KBM-7 (cell line): Measurements from ENCODE around the gene EFTUD2.
A peak's percentile ranks its signal among the peaks of the same experiment; 100 is the strongest.

Experiments
- DNase-seq: peaks from one replicate; pipeline ENCODE4 v3.0.0-alpha.2; 2015
- in situ Hi-C: fragments of 300-500 bp; cut with MboI; formaldehyde crosslinking; loops from 2 replicates; pipeline ENCODE4 v1.14.3; 2020; ENCODE audit warnings: low sequenced_read_pairs, low pct_unique_long_range_greater_than_20kb, mixed read lengths

Gene EFTUD2

DNA sequence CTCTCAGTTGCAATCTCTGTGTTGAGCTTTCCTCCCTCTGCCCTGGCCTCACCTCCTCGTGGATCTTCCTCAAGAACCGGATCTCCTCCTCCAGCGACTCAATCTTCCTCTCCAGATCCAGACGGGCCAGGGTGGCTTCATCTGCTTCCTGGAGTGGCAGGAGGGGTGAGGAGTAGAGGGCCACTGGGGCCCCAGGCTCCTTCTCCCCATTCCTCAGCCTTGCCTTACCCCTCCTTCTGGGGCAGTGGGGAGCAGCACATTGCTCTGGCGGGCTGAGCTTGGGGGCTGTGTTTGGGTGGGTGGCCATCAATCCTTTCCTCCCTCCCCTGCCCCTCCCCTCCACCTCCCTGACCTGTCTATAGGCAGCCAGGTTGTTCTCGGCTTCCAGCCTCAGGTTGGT lies 14.4 kb upstream of the EFTUD2 start:
- in situ Hi-C loops, result loop anchor here (25.0 kb wide), 2 partner anchors 99 to 199 kb away; no protein-coding TSS in a partner anchor
- DNase-seq, result no peak

DNA sequence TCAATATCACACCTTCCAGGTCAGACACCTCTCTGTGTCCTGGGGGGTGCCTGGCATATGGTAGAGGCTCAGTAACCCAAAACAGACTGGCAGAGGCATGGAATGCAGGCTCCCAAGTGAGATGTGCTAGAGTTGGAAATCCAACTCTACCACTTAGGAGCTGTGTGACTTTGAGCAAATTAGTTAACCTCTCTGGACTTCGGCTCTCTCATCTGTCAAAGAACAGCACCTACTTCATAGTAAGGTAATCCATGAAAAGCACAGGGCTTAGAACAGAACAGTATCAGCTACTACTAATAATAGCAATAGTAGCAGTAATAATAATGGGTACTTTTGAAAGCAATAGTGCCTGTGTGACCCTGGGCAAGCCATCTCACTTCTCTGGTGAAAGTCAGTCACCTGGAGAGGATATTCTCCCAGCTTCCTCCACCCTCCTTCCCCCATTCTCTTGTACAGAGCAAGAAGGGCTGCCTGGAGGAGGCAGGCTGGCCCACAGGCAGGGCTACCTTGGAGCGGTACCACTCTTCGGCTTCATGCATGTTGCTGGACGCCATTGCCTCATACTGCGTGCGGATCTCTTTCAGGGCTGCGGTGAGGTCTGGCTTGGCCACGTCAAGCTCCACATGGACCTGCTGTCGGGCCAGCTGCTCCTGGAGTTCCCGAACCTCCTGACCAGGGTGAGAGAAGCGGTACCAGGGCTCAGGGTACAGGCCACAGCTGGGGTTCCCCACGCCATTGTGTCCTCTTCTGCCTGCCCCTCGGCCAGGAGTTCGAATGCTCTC lies 13.7 kb upstream of the EFTUD2 start:
- in situ Hi-C loops, result loop anchor here (25.0 kb wide), 2 partner anchors 99 to 199 kb away; no protein-coding TSS in a partner anchor
- DNase-seq, result no peak

GRCh38 chr17:44911133-44912001 lies 12.1 kb upstream of the EFTUD2 start:
- in situ Hi-C loops, result loop anchor here (25.0 kb wide), 2 partner anchors 101 to 201 kb away; no protein-coding TSS in a partner anchor

GRCh38 chr17:44910231-44911106 lies 11.2 kb upstream of the EFTUD2 start:
- no peak for DNase-seq
- in situ Hi-C loops, result loop anchor here (25.0 kb wide), 2 partner anchors 102 to 202 kb away; no protein-coding TSS in a partner anchor

More at GRCh38 chr17:44911133-44912001, 12.1 kb upstream of the EFTUD2 start:
- DNase-seq, result peak; percentile 63

DNA sequence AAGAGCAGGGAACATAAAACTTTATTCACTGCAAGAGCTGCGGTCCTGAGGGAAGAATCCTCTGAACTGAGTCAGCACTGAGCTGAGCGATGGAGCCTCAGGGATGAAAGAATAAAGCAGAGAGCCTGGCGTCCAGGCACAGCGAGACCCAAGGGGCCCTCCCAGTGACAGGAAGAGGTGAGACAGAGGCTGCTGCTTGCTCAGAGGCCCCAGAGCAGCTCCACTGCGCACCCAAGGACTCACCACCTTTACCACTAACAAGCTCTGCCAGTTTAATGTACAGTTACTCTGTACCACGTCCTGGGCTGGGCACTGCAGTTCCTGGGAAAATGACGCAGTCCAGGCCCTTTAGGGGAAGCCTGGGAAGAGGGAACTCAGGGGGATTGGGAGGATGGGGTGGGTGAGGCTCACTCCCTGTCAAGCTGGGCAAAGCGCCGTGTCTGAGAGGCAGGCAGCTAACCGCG lies 10.5 kb upstream of the EFTUD2 start:
- in situ Hi-C loops, result loop anchor here (25.0 kb wide), 2 partner anchors 103 to 203 kb away; no protein-coding TSS in a partner anchor
- DNase-seq, result no peak

GRCh38 chr17:44908761-44909326 lies 9.6 kb upstream of the EFTUD2 start:
- in situ Hi-C loops, result loop anchor here (25.0 kb wide), 2 partner anchors 103 to 203 kb away; no protein-coding TSS in a partner anchor
- DNase-seq, result no peak

DNA sequence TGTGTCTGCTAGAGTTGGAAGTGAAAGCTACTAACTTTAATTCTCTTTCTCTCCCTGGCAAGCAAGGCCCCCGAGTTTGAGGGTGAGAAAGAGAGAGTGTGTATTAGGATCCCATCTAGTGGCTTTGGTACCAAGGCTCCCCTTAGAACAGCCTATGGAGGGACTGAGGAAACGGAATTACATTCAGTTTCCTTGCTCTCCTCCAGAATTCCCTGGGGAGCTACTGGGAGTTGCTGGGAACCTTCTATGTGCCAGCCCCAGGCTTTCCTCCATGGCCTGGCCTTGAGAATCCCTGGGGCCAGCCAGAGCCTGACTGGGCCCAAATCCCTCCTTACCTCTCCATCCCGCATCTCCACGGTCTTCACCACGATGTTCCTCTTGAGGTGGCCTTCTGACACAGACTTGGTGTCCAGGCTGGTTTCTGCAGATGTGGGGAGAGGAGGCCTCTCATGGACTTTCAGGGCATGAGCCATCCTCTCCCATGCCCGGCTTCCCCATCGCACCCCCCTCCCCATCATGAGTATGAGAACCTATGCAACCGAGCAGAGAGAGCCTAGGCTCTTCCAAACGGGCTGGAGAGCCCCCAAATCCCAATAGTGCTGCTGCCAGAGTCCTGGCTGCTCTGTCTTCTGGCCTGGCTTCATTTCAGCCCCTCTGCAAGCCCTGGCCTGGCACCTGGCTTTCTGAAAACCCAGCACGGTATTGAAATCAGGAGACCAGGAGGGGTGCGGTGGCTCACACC lies 8.7 kb upstream of the EFTUD2 start:
- DNase-seq, result no peak
- in situ Hi-C loops, result loop anchor here (25.0 kb wide), 2 partner anchors 104 to 204 kb away; no protein-coding TSS in a partner anchor

- in situ Hi-C loops, result loop anchor here (25.0 kb wide), 2 partner anchors 105 to 205 kb away; no protein-coding TSS in a partner anchor
- DNase-seq, result no peak
Measured at GRCh38 chr17:44906763-44907728, 7.8 kb upstream of the EFTUD2 start.

GRCh38 chr17:44906010-44906646 lies 6.9 kb upstream of the EFTUD2 start:
- DNase-seq, result peak; percentile 55
- in situ Hi-C loops, result loop anchor here (25.0 kb wide), 2 partner anchors 106 to 206 kb away; no protein-coding TSS in a partner anchor

- no peak for DNase-seq
- in situ Hi-C loops, result loop anchor here (25.0 kb wide), 2 partner anchors 107 to 207 kb away; no protein-coding TSS in a partner anchor
Measured at GRCh38 chr17:44905006-44906000, 6.1 kb upstream of the EFTUD2 start.

DNA sequence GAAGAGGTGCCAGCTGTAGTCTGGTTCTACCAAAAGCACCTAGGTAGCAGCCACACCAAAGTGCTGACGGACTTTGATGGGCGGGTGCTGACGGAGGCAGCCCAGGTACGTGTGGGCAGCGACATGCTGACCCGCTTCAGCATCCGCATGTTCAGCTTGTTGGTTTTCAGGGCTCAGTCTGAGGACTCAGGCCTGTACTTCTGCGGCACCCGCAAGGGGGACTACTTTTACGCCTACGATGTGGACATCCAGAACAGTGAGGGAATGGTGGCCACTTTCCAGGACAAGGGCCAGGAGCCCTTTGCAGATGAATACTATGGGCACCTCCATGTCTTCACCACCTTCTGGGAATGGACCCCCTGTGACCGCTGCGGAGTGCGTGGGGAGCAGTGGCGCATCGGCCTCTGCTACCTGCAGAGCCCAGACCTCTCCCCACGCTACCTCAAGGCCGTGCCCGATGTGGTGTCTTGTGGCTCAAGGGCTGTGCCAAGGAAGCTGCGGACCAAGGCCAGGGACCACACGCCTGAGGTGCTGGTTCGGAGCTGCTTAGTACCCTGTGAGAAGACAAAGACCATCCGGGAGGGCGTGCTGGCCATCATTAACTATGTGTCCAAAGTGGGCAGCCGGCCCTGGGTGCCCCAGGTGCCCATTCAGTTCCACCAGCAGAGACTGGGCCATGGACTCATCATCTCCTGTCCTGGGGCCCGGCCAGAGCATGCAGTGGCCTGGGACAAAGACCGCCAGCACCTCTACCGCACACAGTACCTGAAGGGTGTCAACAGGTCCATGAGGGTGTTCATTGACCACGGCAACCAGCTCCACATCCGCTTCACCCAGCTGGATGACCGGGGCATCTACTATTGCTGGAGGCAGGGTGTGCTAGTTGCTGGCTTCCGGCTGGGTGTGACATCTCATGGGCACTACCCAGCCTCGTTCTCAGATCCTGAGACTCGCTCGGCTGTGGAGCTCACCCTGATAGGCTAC lies 5.0 kb upstream of the EFTUD2 start:
- DNase-seq, result no peak
- in situ Hi-C loops, result loop anchor here (25.0 kb wide), 2 partner anchors 108 to 208 kb away; no protein-coding TSS in a partner anchor

DNA sequence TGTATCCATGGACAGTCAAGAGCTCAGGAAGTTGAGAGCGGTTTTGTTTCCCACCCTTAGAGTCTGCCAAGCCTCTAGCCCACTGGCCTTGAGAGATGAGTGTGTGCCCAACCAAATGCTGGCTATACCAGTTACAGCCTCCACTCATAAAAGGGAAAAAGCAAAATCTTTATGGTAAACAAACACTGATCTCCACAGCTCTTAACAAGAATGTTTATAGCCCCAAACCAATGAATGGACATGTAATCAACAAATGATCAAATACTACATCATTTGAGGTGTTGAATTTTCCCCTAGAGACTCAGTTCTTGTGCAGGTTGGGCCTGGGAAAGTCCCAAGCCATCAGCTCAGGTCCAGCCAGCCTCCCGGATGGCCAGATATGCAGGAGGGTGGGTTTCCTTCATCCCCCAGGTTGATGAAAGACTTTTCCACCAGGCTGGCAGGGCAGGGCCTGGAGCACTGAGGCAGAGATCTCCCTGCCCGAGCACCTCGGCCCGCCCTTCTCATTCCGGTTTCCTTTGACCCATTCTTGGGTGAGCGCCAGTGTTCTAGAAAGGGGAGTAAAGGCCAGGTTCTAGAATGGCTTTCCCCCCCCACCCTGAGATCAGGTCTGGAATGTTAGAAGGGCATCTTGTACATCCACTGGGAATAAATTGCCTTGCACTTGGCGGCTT lies 3.9 kb upstream of the EFTUD2 start:
- in situ Hi-C loops, result loop anchor here (25.0 kb wide), 2 partner anchors 109 to 209 kb away; no protein-coding TSS in a partner anchor
- no peak for DNase-seq
